Activated CD4-positive, alpha-beta T cell treated with anti-CD3 and anti-CD28 coated beads, Interleukin-2, amount 10 ng/mL, durations not matched to agents 7 days and 5 days (primary cell): ENCODE results near the gene MBP. TPM values are rescaled to one million over a fixed set of nuclear protein-coding genes. Genes with fewer than 3 reads are reported as not detected.
A peak's percentile ranks its signal among the peaks of the same experiment; 100 is the strongest.

ENCODE experiments used
- CTCF ChIA-PET: fragments of 350-600 bp; sonication (Branson Sonifier 250); formaldehyde crosslinking; loops from one replicate; lab custom pipeline; 2021; ENCODE audit warnings: antibody characterized with exemption; lab: Charles Lee
- POLR2A ChIA-PET: fragments of 350-600 bp; sonication (Branson Sonifier 250); formaldehyde crosslinking; loops from one replicate; lab custom pipeline; 2021; ENCODE audit warnings: antibody characterized with exemption; lab: Charles Lee
- DNase-seq: peaks from one replicate; pipeline ENCODE4 v3.0.0-alpha.2; 2020
- H3K27ac Mint-ChIP-seq: one replicate; pipeline ENCODE4 v1.8.0; 2021; ENCODE audit warnings: mild to moderate bottlenecking, moderate library complexity, mixed read lengths
- H3K27me3 Mint-ChIP-seq: one replicate; pipeline ENCODE4 v1.8.0; 2021; ENCODE audit warnings: mixed read lengths
- H3K36me3 Mint-ChIP-seq: one replicate; pipeline ENCODE4 v1.8.0; 2021; ENCODE audit warnings: low read depth, mixed read lengths
- H3K4me1 Mint-ChIP-seq: one replicate; pipeline ENCODE4 v1.8.0; 2021; ENCODE audit warnings: mixed read lengths
- H3K4me3 Mint-ChIP-seq: one replicate; pipeline ENCODE4 v1.8.0; 2021; ENCODE audit warnings: mild to moderate bottlenecking, moderate library complexity, mixed read lengths
- H3K9me3 Mint-ChIP-seq: one replicate; pipeline ENCODE4 v1.8.0; 2021; ENCODE audit warnings: mixed read lengths
- total RNA-seq, 2 experiments: library from RNA; stranded (reverse); gene quantifications; one replicate each; pipeline ENCODE4 v1.2.3, GENCODE V29; 2021

The MBP gene
- total RNA-seq, 2 experiments from 2014 or later: 111 to 133 TPM

DNA sequence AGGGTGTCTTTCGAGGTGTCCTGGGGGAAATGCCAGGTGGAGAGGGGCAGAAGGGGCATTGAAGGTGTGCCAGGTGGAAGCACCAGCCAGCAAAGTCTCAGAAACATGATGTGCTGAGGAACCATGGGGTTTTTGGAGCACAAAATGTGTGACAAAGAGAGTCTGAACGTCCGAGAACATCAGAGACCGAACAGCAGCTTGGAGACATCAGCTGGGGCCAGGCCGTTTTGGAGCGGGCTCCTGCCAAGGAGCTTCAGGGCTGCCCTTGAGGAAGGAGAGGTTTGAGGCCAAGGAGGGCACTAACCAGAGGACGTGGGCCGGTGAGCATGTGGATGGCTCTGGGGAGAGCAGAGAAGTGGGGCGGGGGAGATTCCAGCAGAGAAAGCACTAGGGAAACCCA is 5.3 kb upstream of the MBP start:
- Mint-ChIP-seq H3K27me3 (no peaks in the 10 kb centered on the region), H3K4me3 (no peak overlapping the region), H3K9me3 (peaks cover 14% of the 10 kb centered on the region), H3K27ac (peak overlapping the region; percentile 25), H3K4me1 (peaks cover 59% of the 10 kb centered on the region), H3K36me3 (peaks cover 17% of the 10 kb centered on the region)
- no peak for DNase-seq
- ChIA-PET POLR2A (no interaction called here), CTCF (interaction anchor here (1.4 to 2.0 kb wide), 4 partner anchors 14 to 83 kb away, joined by 3 to 5 read pairs (median 4); no protein-coding TSS in a partner anchor)

- Mint-ChIP-seq H3K4me3 (no peak overlapping the region), H3K27ac (no peak overlapping the region), H3K4me1 (peaks cover 53% of the 10 kb centered on the region), H3K36me3 (peaks cover 9% of the 10 kb centered on the region), H3K9me3 (peaks cover 6% of the 10 kb centered on the region), H3K27me3 (no peaks in the 10 kb centered on the region)
- ChIA-PET CTCF (interaction anchor here (0.6 to 1.9 kb wide), 4 partner anchors 14 to 623 kb away, joined by 4 to 5 read pairs (median 4); no protein-coding TSS in a partner anchor), POLR2A (no interaction called here)
- no peak for DNase-seq
Measured at GRCh38 chr18:77136871-77137665, 4.5 kb upstream of the MBP start.

GRCh38 chr18:77136076-77136718 is 3.6 kb upstream of the MBP start:
- no peak overlapping the region for H3K4me3 Mint-ChIP-seq
- ChIA-PET POLR2A (no interaction called here), CTCF (interaction anchor here (0.6 to 1.9 kb wide), 3 partner anchors 14 to 622 kb away, joined by 3 to 5 read pairs (median 4); no protein-coding TSS in a partner anchor)
- no peak for DNase-seq
- H3K27ac Mint-ChIP-seq: no peak overlapping the region
- H3K4me1 Mint-ChIP-seq: peaks cover 46% of the 10 kb centered on the region
- H3K27me3 Mint-ChIP-seq: no peaks in the 10 kb centered on the region
- peaks cover 3% of the 10 kb centered on the region for H3K36me3 Mint-ChIP-seq
- H3K9me3 Mint-ChIP-seq: peaks cover 3% of the 10 kb centered on the region

- no peaks in the 10 kb centered on the region for H3K27me3 Mint-ChIP-seq
- POLR2A ChIA-PET: no interaction called here
- no peak for DNase-seq
- peaks cover 3% of the 10 kb centered on the region for H3K9me3 Mint-ChIP-seq
- H3K4me3 Mint-ChIP-seq: no peak overlapping the region
- peaks cover 8% of the 10 kb centered on the region for H3K36me3 Mint-ChIP-seq
- CTCF ChIA-PET: interaction anchor here (1.0 to 1.9 kb wide), 3 partner anchors 11 to 21 kb away, joined by 3 to 4 read pairs (median 3); no protein-coding TSS in a partner anchor
- peaks cover 45% of the 10 kb centered on the region for H3K4me1 Mint-ChIP-seq
- peak overlapping the region; percentile 21 for H3K27ac Mint-ChIP-seq
Measured at GRCh38 chr18:77135339-77136075, 2.9 kb upstream of the MBP start.

GRCh38 chr18:77134611-77135010 is 2.0 kb upstream of the MBP start:
- POLR2A ChIA-PET: interaction anchor here (1.2 kb wide), 1 partner anchor 12 kb away, joined by 5 read pairs; no protein-coding TSS in a partner anchor

DNA sequence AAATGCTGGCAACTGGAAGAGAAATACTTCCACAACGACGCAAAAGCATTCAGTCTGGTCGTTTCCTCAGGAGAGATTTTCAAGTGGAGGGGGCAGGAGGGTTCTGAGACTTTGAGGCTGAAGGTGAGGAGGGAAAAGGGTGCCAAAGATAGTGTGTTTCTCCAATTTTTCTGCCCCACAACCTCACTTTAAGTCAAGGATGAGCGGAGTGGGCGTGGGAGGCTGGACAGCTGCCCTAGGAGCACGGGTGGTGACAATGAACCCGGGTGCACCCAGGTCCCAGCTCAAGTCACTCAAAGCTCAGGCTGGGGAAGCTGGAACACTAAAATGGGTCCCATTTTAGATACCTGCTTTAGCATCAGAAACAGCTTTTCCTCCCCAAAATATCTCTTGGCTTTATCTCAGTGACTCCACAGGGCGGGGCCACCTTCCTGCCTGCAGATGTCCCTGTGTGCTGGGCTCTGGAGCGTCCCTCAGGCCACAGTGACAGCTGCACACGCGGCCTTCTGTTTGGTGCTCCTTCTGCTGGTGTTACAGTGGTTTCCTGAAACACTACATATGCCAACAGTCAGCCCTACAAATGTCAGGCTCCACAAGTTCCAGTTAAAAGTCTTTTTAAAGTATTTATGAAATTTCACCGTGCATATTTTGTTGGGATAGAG is 1.4 kb upstream of the MBP start:
- ChIA-PET CTCF (interaction anchor here (1.1 kb wide), 1 partner anchor 9 kb away, joined by 3 read pairs; no protein-coding TSS in a partner anchor), POLR2A (interaction anchor here (1.2 kb wide), 1 partner anchor 13 kb away, joined by 5 read pairs; no protein-coding TSS in a partner anchor)
- peaks cover 3% of the 10 kb centered on the region for H3K9me3 Mint-ChIP-seq
- DNase-seq: peak; percentile 30
- H3K27me3 Mint-ChIP-seq: no peaks in the 10 kb centered on the region
- H3K4me1 Mint-ChIP-seq: peaks cover 49% of the 10 kb centered on the region
- peaks cover 22% of the 10 kb centered on the region for H3K36me3 Mint-ChIP-seq
- peak overlapping the region; percentile 62 for H3K4me3 Mint-ChIP-seq
- H3K27ac Mint-ChIP-seq: peak overlapping the region; percentile 90

More at GRCh38 chr18:77134611-77135010, 2.0 kb upstream of the MBP start:
- peaks cover 45% of the 10 kb centered on the region for H3K4me1 Mint-ChIP-seq
- peak overlapping the region; percentile 90 for H3K27ac Mint-ChIP-seq
- DNase-seq: peak; percentile 5
- peaks cover 16% of the 10 kb centered on the region for H3K36me3 Mint-ChIP-seq
- no peaks in the 10 kb centered on the region for H3K27me3 Mint-ChIP-seq
- CTCF ChIA-PET: interaction anchor here (1.1 kb wide), 2 partner anchors 10 to 12 kb away, joined by 3 read pairs; no protein-coding TSS in a partner anchor
- H3K4me3 Mint-ChIP-seq: no peak overlapping the region
- peaks cover 3% of the 10 kb centered on the region for H3K9me3 Mint-ChIP-seq

- Mint-ChIP-seq H3K4me3 (peak overlapping the region; percentile 62), H3K4me1 (peaks cover 56% of the 10 kb centered on the region), H3K9me3 (peaks cover 3% of the 10 kb centered on the region), H3K27me3 (no peaks in the 10 kb centered on the region), H3K36me3 (peaks cover 28% of the 10 kb centered on the region), H3K27ac (peak overlapping the region; percentile 90)
- CTCF ChIA-PET: interaction anchor here (1.1 to 2.0 kb wide), 3 partner anchors 11 to 62 kb away, joined by 3 to 6 read pairs (median 6); no protein-coding TSS in a partner anchor
- DNase-seq: peak; percentile 6
- POLR2A ChIA-PET: interaction anchor here (1.0 to 1.2 kb wide), 2 partner anchors 14 to 24 kb away, joined by 3 to 5 read pairs; no protein-coding TSS in a partner anchor
Measured at GRCh38 chr18:77133051-77133834, 660 bp upstream of the MBP start.

- H3K27ac Mint-ChIP-seq: peak overlapping the region; percentile 95
- H3K27me3 Mint-ChIP-seq: no peaks in the 10 kb centered on the region
- POLR2A ChIA-PET: interaction anchor here (1.0 kb wide), 2 partner anchors 9 to 22 kb away, joined by 3 read pairs; no protein-coding TSS in a partner anchor
- CTCF ChIA-PET: interaction anchor here (0.7 to 2.0 kb wide), 7 partner anchors 9 to 77 kb away, joined by 3 to 6 read pairs (median 6); no protein-coding TSS in a partner anchor
- peaks cover 3% of the 10 kb centered on the region for H3K9me3 Mint-ChIP-seq
- peaks cover 42% of the 10 kb centered on the region for H3K36me3 Mint-ChIP-seq
- peak overlapping the region; percentile 94 for H3K4me3 Mint-ChIP-seq
- peak; percentile 21 for DNase-seq
- peaks cover 68% of the 10 kb centered on the region for H3K4me1 Mint-ChIP-seq
Measured at GRCh38 chr18:77131652-77132368, 773 bp downstream of the MBP start.

DNA sequence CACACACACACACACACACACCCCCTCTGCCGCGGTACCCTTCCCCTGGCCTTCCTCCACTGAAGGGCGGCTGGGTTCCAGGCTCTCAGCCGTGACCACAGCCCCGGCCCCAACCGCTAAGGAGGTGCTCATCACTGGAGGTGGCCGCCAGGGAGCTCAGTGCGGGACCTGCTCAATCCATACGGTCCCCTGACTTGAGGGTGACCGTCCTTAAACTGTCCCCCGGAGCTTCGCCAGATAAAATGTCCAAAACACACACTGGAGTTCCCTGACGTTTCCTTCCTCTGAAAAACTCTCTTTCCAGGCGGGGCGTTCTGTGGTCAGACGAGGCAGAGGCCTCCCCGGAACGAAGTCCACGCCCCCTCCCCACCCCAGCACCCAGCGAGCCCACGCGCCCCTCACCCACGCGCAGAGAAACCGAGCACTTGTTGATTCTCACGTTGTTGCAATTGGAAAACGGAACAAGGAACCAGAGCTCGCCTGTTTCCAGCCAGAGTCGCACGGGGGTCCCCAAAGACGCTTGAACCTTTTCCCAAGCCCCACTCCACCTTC is 1.4 kb downstream of the MBP start:
- H3K4me1 Mint-ChIP-seq: peaks cover 74% of the 10 kb centered on the region

More for the DNA sequence above, 1.4 kb downstream of the MBP start:
- DNase-seq: peak; percentile 50
- Mint-ChIP-seq H3K36me3 (peaks cover 47% of the 10 kb centered on the region), H3K27me3 (no peaks in the 10 kb centered on the region), H3K27ac (peak overlapping the region; percentile 95), H3K9me3 (peaks cover 3% of the 10 kb centered on the region), H3K4me3 (peak overlapping the region; percentile 94)
- ChIA-PET CTCF (interaction anchor here (0.7 to 2.0 kb wide), 6 partner anchors 9 to 76 kb away, joined by 3 to 6 read pairs (median 5); no protein-coding TSS in a partner anchor), POLR2A (interaction anchor here (0.9 to 1.0 kb wide), 2 partner anchors 9 to 62 kb away, joined by 3 read pairs; no protein-coding TSS in a partner anchor)
